Hypothalamus (tissue), 51 donors: ENCODE results near the gene PELI2.
A peak's percentile ranks its signal among the peaks of the same experiment; 100 is the strongest.
"Not testable (repeated sequence)": the region's sequence is repeated elsewhere in the genome, so short reads cannot be mapped to it uniquely, and the experiment has no call there.

ENCODE experiments used
- DNase-seq, 51 donors: peaks; one replicate each; lab custom pipeline; 2025; lab: John Stamatoyannopoulos, UW

The PELI2 gene

DNA sequence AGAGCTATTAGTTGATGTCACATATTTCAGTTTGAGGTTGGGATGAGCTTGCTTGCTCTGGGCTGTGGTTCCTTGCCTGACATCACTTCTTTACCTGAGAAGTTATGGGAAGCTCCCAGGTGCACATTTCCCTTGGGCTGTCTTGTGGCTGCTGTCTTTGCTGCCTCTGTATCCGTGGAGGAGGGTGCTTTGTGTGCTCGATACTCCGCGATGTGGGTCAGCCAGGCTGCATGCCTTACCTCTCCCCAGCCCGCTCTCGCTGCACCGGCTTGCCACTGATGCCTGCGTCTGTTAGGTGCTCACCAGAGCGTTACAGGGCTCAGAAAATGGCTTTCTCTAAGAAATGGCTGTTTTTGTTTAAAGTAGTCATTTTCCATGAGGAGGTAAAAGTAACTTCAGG, 19.6 kb downstream of the PELI2 start:
- no peak for DNase-seq

DNA sequence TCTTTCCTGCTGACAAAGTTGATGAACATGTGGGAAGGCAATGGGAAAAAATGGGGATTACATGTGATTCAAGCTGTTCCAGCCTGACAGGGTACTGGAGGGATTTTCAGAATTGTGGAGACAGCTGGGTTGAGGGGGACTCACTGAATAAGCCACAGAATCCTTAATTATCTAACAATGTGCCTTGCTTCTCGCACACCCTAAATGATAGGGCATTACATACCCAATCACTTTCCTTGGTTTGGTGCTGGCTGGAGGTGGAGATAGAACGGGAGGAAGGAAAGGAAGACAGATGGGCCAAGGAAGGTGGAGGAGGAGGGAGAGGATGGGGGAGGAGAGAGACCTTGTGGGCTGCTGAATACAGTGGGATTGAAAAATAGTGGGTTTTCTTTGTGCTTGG, 20.7 kb downstream of the PELI2 start:
- no peak for DNase-seq

DNA sequence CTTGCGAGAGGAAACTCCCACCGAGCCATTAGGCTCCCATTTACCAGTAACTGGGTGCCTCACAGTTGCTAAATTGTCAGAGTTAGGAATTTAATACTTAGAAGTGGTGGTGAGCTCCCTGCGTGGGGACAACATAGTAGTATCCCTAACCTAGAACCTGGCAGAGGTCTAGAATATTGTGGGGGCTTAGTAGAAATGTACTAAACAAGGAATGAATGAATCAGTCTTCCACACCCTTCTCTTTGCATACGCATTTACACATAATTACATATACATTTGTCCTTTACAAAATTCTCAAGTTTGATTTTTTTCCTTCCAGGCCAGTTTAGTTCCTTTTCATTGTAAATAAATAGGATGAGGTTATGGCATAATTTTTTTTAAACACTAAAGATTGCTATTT, 24.1 kb downstream of the PELI2 start:
- DNase-seq, result no peak

DNA sequence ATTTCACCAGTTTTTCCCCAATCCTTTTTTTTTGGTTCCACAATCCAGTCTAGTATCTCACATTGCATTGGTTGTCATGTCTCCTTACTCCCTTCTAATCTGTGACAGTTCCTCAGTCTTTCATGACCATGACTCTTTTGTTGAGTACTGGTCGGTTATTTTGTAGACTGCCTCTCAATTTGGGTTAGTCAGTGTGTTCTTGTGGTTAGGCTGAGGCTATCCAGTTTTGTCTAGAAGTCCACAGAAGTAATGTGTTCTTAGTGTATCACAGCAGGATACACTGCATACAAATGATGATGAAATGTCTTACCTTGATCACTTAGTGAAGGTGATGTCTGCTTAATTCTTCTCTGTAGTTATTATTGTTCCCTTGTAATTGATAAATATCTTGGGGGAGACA, 24.8 kb downstream of the PELI2 start:
- no peak for DNase-seq

DNA sequence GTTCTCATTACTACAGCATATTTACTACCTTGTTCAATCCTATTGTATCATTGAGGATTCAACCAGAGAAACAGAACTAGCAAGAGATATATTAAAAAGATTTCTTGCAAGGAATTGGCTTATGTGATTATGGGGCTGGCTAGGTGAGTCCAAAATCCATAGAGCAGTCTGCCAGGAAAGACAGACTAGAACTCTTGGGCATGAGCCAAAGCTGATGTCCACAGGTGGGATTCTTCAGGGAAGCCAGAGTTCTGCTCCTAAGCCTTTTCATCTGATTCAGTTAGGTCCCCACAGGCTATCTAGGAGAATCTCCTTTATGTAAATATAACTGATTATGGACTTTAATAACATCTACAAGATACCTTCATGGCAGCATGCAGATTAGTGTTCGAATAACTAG, 26.0 kb downstream of the PELI2 start:
- no peak for DNase-seq

DNA sequence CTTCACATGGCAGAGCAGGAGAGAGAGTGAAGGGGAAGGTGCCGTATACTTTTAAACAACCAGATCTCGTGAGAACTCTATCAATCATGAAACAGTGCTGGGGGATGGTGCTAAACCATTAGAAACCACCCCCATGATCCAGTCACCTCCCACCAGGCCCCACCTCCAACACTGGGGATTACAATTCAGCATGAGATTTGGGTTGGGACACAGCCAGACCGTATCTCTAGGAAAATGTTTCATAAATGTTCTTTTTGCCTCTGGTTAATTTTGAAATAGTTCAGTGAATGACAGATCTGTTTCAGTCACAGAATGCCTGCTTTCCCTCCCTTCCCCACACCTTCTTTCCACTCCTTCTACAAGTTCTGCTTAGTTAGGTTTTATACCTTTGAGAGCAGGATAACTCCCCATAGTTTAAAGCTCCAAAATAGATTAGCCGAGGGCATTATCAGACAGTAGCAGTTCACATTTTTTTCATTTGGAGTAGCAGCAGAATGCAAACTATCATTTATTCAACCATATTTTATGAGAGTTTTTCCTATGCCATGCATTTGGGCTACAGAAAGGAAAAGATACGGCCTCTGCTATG, 27.1 kb downstream of the PELI2 start:
- no peak for DNase-seq

DNA sequence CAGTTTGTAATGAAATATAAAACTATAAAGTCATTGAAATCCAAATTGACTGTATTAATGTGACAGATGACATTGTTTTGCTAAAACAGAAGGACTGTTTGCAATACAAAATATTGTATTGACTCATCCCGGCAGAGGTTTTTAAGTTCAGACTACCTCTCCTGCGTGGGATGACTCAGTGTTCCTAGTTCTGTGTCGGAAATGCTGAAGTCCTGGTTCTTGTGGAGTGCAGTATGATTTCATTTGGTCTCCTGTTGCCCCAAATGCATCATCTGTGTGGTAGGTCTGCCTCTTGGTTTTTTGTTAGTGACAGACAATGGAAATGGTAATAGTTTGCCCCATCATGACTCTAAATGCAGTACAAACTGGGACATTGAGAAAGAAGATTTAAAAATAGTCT, 27.8 kb downstream of the PELI2 start:
- no peak for DNase-seq

DNA sequence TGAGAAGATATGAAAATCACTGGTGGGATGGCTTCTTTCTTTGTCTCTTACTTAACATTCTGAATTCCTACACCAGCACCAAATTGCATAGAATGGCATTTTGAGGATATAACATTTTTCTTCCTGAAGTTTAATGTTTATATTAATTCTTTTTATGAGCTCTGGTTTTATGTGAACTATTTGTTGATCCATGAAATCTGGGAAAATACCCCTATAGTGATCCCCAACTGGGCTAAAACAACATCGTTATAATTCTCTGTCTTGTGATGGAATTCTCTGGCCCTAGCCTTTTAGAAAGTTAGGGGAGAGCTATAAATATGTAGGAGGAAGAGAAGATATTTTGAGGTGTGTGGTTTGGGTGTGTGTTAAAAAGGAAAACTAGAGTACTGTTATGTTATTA, 29.2 kb downstream of the PELI2 start:
- DNase-seq, result no peak

DNA sequence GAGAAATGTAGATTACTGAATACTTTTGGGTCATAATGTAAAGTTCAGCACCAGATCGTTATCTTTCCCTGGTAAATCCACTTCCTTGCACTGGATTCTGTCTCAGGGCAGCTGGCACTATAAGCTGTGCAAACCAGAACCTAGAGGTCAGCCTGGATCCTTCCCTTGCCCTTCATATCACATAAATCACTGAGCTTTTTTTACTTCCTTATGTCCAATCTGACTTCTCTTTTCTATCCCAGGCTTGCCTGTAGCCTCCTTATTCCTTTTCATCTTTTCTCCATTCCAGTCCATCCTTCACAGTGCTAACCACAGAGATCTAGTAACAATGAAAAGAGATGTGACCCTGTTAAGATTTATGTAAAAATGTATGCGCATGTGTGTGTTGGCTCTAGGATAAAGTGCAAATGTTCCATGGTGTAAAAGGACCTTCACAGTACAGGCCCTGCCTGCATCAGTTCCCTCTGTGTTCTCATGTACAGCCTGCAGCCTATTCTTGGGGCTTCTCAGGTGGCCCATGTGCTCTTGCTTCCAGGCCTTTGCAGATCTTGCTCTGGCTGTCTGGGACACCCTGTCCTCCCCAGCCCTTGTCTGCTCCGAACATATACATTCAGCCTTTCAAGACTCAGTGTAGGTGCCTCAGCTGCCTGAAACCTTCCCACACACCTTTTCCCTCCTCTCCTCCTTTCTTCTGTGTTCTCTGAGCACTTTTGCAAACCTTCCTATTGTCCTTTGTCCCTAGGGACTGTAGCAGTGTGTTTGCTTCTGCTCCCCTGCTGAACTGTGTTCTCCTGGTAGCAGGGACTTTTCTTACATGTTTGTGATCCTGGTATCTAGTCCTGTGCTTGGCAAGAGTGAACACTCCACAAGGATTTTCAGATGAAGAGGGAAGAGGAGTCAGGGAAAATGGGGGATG, 30.0 kb downstream of the PELI2 start:
- no peak for DNase-seq

DNA sequence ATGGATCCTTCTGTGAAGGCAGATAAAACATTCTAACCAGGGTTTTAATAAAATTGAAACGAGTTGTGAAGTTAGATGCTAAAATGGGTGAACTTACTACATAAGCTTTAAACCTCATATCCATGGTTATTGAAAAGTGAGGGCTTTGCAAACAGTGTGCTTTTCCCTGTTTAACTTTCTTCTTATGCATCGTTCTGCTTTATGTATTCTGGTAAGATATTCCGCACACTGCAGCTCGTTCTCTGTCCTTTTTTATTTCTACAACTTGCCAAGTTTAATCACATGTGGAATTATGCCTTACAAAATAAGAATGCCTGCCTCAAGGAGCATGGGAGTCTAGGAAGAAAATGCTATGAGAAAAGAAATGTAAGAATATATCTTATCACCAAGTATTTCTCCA, 30.9 kb downstream of the PELI2 start:
- DNase-seq, result no peak

DNA sequence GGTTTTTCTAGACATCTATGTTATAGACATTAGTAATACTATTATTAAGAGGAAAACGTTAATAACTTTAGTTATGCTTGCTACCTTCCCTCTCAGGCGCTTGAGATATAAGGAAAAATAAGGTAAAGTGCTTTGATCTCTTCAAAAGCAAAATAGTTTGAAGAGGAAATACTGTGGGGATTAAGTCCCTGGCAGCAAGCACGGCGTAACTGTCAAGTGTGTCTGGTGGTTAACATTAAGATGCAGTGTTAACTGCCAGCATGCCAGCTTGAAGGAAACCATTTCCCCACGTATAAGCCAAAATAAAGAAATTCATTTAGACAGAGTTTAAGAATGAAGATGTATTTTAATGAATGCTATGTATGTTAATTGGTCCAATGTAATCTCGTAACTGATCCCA, 31.8 kb downstream of the PELI2 start:
- DNase-seq, result no peak

DNA sequence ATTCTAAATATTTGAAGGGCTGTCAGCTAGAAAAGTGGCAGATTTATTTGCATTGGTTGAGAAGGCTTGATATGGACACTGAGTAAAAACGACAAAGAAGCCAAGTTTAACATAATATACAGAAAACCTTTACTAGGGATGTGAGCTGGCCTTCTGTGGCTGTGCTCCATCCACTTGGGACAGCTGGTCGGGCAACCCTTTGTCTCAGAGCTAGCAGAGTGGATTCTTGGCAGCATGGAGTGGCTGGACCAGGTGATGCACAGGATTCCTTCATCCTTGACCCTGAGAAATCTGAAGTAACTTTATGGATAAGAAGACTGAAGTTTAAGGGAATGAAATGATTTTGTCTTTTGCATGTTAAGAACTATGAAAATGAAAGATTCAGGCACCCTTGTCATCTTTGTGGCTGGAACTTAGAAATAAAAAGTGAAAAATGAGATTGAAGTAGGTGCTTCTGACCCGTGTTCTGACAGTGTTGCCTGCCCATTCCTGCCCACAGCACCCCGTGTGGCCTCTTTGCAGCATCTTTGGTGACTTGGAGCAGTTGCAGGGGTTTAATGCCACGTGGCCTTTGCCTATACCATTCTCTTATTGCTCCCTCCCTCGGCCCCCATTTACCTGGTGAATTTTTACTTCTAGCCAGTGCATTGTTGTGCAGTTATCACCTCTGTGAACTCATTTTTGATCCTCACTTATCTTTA, 32.6 kb downstream of the PELI2 start:
- DNase-seq, result peak in 3 of 51 donors; percentile 11 to 20 (median 12)

DNA sequence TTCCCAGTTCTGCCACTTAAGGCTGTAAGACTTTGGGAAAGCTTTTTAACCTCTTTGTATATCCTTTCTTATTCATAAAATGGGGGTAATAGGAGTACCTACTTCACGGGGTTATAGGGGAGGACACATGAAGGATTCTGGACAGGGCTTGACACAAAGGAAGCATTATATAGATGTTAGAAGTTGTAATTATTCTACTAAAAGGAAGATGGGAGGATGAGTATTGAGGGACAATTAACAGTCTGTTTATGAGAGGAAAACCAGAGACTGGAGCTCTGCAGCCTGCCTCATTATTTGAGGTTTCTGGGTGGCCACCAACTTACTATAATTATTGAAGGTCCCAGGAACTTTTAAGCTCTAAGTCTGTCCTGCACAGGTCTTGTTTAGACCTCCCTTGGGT, 34.0 kb downstream of the PELI2 start:
- DNase-seq, result no peak

DNA sequence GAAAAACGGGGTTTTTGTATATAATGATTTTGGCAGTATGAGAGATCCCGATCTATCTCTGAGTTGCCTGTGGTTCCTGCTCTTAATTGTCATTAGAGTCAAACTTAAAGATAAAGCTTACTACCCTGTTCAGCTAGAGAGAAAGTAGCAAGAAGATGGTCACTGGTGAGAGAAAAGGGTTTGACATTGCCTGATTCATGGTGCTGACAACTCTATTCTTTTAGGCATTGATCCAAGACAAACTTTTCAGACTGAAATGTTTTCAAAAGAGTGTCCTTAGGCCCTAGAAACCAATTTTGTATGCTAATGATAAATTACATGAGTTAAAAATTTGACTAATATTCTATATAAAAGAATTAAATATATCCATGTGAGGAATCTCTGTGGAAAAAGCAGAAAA, 35.1 kb downstream of the PELI2 start:
- DNase-seq, result no peak

DNA sequence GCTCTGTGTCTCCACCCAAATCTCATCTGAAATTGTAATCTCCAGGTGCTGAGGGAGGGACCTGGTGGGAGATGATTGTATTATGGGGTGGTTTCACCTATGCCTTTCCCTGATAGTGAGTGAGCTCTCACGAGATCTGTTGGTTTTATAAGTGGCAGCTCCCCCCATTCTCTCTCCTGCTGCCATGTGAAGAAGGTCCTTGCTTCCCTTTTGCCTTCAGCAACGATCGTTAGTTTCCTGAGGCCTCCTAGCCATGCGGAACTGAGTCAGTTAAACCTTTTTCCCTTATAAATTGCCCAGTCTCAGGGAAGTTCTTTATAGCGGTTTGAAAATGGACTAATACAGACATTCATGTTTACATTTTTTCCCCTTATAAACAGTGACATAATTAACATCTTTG, 36.1 kb downstream of the PELI2 start:
- no peak for DNase-seq

DNA sequence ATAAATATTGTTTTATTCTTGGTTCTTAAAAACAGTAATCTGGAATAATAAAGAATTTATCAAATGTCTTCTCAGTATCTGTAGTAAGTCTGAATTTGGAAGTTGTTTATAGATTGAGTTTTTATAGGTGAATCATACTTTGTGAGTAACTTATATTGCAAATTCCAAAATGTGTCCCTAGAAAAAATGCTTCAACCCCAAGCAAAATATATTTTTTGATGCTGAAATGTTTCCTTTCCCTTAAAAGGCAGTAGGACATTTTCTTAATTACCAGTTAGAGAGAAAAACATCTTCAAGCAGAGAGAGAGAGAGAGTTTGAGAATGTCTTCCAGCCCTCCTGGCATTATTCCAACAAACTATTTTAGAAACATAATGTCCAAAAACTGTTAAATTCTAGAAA, 37.9 kb downstream of the PELI2 start:
- no peak for DNase-seq

DNA sequence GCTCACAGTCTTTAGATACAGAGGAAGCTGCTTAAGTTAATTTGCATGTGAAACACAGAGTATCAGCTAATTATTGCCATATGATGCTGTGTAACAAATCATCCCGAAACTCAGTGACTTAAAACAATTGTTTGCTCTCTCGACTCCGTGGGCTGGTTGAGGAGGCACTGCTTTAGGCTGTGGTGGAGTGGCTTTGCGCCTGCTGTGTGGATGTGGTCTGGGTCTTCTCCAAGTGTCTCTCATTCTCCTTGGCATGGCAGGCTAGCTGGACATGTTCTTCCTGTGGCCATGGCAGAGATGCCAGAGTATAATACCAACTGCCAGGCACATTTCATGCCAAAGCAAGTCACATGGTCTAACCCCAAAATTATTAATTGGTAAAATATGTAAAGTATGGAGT, 40.9 kb downstream of the PELI2 start:
- no peak for DNase-seq

DNA sequence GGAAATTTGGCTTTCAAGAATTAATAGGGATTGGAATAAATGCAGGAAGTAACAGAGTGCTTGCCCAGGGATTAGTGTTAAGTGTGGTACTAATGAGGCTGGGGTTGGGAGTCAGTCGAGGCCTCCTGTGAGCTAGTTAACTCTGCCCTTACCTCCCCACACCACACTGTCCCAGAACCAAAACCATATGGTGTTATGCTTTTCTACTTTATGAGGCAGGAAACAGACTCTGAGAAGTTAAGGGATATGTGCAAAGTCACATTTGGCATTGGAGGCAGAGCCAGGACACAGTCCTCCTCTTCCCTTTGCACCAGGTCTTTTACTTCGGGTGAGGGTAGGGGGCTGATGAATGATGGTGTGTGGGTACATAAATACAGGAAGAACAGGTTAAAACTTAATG, 41.9 kb downstream of the PELI2 start:
- DNase-seq, result no peak

DNA sequence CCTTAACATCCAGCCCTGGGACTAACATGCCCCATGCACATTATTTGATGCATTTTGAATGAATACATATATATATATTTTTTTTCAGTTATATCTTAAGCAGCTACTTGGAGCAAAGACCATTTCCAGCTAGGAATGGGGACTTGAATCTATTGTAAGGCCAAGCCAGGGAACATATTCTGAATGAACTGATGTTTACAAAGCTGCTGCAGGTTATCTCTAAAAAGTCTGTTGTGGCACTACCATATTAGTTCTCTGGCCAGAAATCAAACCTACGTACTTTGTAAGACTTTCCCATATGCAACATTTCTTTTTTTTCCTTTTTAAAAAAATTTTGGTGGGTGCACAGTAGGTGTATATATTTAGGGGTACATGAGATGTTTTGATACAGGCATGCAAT, 43.4 kb downstream of the PELI2 start:
- no peak for DNase-seq

DNA sequence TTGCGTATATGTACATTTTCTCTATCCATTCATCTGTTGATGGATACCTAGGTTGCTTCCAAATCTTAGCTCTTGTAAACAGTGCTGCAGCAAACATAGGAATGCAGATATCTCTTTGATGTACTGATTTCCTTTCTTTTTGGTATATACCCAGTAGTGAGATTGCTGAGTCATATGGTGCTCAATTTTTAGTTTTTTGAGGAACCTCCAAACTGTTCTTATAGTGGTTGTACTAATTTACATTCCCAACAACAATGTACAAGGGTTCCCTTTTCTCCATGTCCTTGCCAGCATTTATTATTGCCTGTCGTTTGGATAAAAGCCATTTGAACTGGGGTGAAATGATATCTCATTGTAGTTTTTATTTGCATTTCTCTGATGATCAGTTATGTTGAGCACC, 44.3 kb downstream of the PELI2 start:
- DNase-seq, result no peak

DNA sequence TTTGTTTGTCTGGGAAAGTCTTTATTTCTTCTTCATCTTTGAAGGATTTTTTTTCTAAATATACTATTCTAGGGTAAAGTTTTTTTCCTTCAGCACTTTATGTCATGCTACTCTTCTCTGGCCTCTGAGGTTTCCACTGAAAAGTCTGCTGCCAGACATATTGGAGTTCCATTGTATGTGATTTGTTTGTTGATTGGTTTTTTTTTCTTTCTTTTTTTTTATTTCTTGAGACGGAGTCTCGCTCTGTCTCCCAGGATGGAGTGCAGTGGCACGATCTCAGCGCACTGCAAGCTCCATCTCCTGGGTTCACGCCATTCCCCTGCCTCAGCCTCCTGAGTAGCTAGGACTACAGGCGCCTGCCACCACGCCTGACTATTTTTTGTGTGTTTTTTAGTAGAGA, 48.4 kb downstream of the PELI2 start:
- not testable (repeated sequence) for DNase-seq
